ENCODE data around the gene OSBPL3.

Gene OSBPL3

GRCh38 chr7:24891311-24891735, 88.7 kb downstream of the OSBPL3 start:
- Histone ChIP-seq H3K27me3 (ENCODE audit: insufficient read depth, low read length) (no peaks in the 10 kb centered on the region), H3K4me1 (ENCODE audit: insufficient read depth, low read length) (peaks cover 11% of the 10 kb centered on the region), H3K27ac (ENCODE audit: low read depth, low read length) (no peak overlapping the region), H3K9me3 (ENCODE audit: insufficient read depth, low read depth, low read length) (no peaks in the 10 kb centered on the region), H3K4me3 (ENCODE audit: low read length) (no peak overlapping the region), H3K36me3 (ENCODE audit: insufficient read depth, low read length) (no peaks in the 10 kb centered on the region), H3K9ac (ENCODE audit: low read depth, low read length) (no peak overlapping the region)
- 93% methylated on average over 3 of the region's 3 CpGs for WGBS

GRCh38 chr7:24889611-24890010, 90.4 kb downstream of the OSBPL3 start:
- H3K4me3 ChIP-seq (ENCODE audit: low read length) = no peak overlapping the region
- WGBS = 90% methylated on average over 1 of the region's 1 CpG
- no peak overlapping the region for H3K9ac ChIP-seq (ENCODE audit: low read depth, low read length)
- H3K27ac ChIP-seq (ENCODE audit: low read depth, low read length) = no peak overlapping the region
- no peaks in the 10 kb centered on the region for H3K27me3 ChIP-seq (ENCODE audit: insufficient read depth, low read length)
- H3K36me3 ChIP-seq (ENCODE audit: insufficient read depth, low read length) = no peaks in the 10 kb centered on the region
- no peaks in the 10 kb centered on the region for H3K9me3 ChIP-seq (ENCODE audit: insufficient read depth, low read depth, low read length)
- peaks cover 11% of the 10 kb centered on the region; the same call in 1 of the 2 replicates for H3K4me1 ChIP-seq (ENCODE audit: insufficient read depth, low read length)

- Histone ChIP-seq H3K9ac (ENCODE audit: low read depth, low read length) (no peak overlapping the region), H3K27me3 (ENCODE audit: insufficient read depth, low read length) (no peaks in the 10 kb centered on the region), H3K9me3 (ENCODE audit: insufficient read depth, low read depth, low read length) (no peaks in the 10 kb centered on the region), H3K4me3 (ENCODE audit: low read length) (no peak overlapping the region), H3K36me3 (ENCODE audit: insufficient read depth, low read length) (no peaks in the 10 kb centered on the region), H3K27ac (ENCODE audit: low read depth, low read length) (no peak overlapping the region), H3K4me1 (ENCODE audit: insufficient read depth, low read length) (peaks cover 12% of the 10 kb centered on the region; the same call in 1 of the 2 replicates)
These were observed 91.3 kb downstream of the OSBPL3 start for GRCh38 chr7:24888653-24889052.

- Histone ChIP-seq H3K4me3 (ENCODE audit: low read length) (no peak overlapping the region), H3K36me3 (ENCODE audit: insufficient read depth, low read length) (no peaks in the 10 kb centered on the region), H3K27ac (ENCODE audit: low read depth, low read length) (no peak overlapping the region), H3K9ac (ENCODE audit: low read depth, low read length) (no peak overlapping the region), H3K27me3 (ENCODE audit: insufficient read depth, low read length) (no peaks in the 10 kb centered on the region), H3K9me3 (ENCODE audit: insufficient read depth, low read depth, low read length) (no peaks in the 10 kb centered on the region), H3K4me1 (ENCODE audit: insufficient read depth, low read length) (peaks cover 7% of the 10 kb centered on the region; the same call in 1 of the 2 replicates)
- 100% methylated on average over 1 of the region's 1 CpG for WGBS
These were observed 94.3 kb downstream of the OSBPL3 start for GRCh38 chr7:24885716-24886115.

- Histone ChIP-seq H3K4me3 (ENCODE audit: low read length) (no peak overlapping the region), H3K36me3 (ENCODE audit: insufficient read depth, low read length) (no peaks in the 10 kb centered on the region), H3K27ac (ENCODE audit: low read depth, low read length) (no peak overlapping the region), H3K4me1 (ENCODE audit: insufficient read depth, low read length) (peaks cover 7% of the 10 kb centered on the region; the same call in 1 of the 2 replicates), H3K9me3 (ENCODE audit: insufficient read depth, low read depth, low read length) (no peaks in the 10 kb centered on the region), H3K27me3 (ENCODE audit: insufficient read depth, low read length) (no peaks in the 10 kb centered on the region), H3K9ac (ENCODE audit: low read depth, low read length) (no peak overlapping the region)
- 94% methylated on average over 2 of the region's 2 CpGs for WGBS
These were observed 94.7 kb downstream of the OSBPL3 start for GRCh38 chr7:24885305-24885704.

- H3K9ac ChIP-seq (ENCODE audit: low read depth, low read length) = no peak overlapping the region
- 85% methylated on average over 6 of the region's 6 CpGs for WGBS
- H3K36me3 ChIP-seq (ENCODE audit: insufficient read depth, low read length) = no peaks in the 10 kb centered on the region
- no peak overlapping the region for H3K4me3 ChIP-seq (ENCODE audit: low read length)
- H3K27me3 ChIP-seq (ENCODE audit: insufficient read depth, low read length) = no peaks in the 10 kb centered on the region
- H3K9me3 ChIP-seq (ENCODE audit: insufficient read depth, low read depth, low read length) = no peaks in the 10 kb centered on the region
- no peak overlapping the region for H3K27ac ChIP-seq (ENCODE audit: low read depth, low read length)
- peaks cover 9% of the 10 kb centered on the region; the same call in 1 of the 2 replicates for H3K4me1 ChIP-seq (ENCODE audit: insufficient read depth, low read length)
These were observed 95.6 kb downstream of the OSBPL3 start for GRCh38 chr7:24884401-24884800.

GRCh38 chr7:24883622-24884013, 96.4 kb downstream of the OSBPL3 start:
- Histone ChIP-seq H3K9me3 (ENCODE audit: insufficient read depth, low read depth, low read length) (no peaks in the 10 kb centered on the region), H3K27me3 (ENCODE audit: insufficient read depth, low read length) (no peaks in the 10 kb centered on the region), H3K4me1 (ENCODE audit: insufficient read depth, low read length) (peaks cover 16% of the 10 kb centered on the region), H3K27ac (ENCODE audit: low read depth, low read length) (no peak overlapping the region), H3K36me3 (ENCODE audit: insufficient read depth, low read length) (no peaks in the 10 kb centered on the region), H3K4me3 (ENCODE audit: low read length) (no peak overlapping the region), H3K9ac (ENCODE audit: low read depth, low read length) (no peak overlapping the region)
- WGBS = 91% methylated on average over 1 of the region's 1 CpG

- WGBS = 83% methylated on average over 3 of the region's 3 CpGs
- Histone ChIP-seq H3K4me3 (ENCODE audit: low read length) (no peak overlapping the region), H3K9me3 (ENCODE audit: insufficient read depth, low read depth, low read length) (no peaks in the 10 kb centered on the region), H3K27ac (ENCODE audit: low read depth, low read length) (no peak overlapping the region), H3K27me3 (ENCODE audit: insufficient read depth, low read length) (no peaks in the 10 kb centered on the region), H3K36me3 (ENCODE audit: insufficient read depth, low read length) (no peaks in the 10 kb centered on the region), H3K4me1 (ENCODE audit: insufficient read depth, low read length) (peaks cover 21% of the 10 kb centered on the region), H3K9ac (ENCODE audit: low read depth, low read length) (no peak overlapping the region)
These were observed 96.9 kb downstream of the OSBPL3 start for GRCh38 chr7:24882989-24883621.

- Histone ChIP-seq H3K27me3 (ENCODE audit: insufficient read depth, low read length) (no peaks in the 10 kb centered on the region), H3K4me3 (ENCODE audit: low read length) (no peak overlapping the region), H3K27ac (ENCODE audit: low read depth, low read length) (no peak overlapping the region), H3K4me1 (ENCODE audit: insufficient read depth, low read length) (peaks cover 29% of the 10 kb centered on the region), H3K9ac (ENCODE audit: low read depth, low read length) (no peak overlapping the region), H3K9me3 (ENCODE audit: insufficient read depth, low read depth, low read length) (no peaks in the 10 kb centered on the region), H3K36me3 (ENCODE audit: insufficient read depth, low read length) (no peaks in the 10 kb centered on the region)
- 88% methylated on average over 4 of the region's 4 CpGs for WGBS
These were observed 98.4 kb downstream of the OSBPL3 start for GRCh38 chr7:24881623-24882022.

GRCh38 chr7:24880886-24881285, 99.1 kb downstream of the OSBPL3 start:
- Histone ChIP-seq H3K36me3 (ENCODE audit: insufficient read depth, low read length) (no peaks in the 10 kb centered on the region), H3K4me1 (ENCODE audit: insufficient read depth, low read length) (peaks cover 29% of the 10 kb centered on the region), H3K4me3 (ENCODE audit: low read length) (no peak overlapping the region), H3K27me3 (ENCODE audit: insufficient read depth, low read length) (no peaks in the 10 kb centered on the region), H3K9ac (ENCODE audit: low read depth, low read length) (no peak overlapping the region), H3K27ac (ENCODE audit: low read depth, low read length) (no peak overlapping the region), H3K9me3 (ENCODE audit: insufficient read depth, low read depth, low read length) (no peaks in the 10 kb centered on the region)

- Histone ChIP-seq H3K4me1 (ENCODE audit: insufficient read depth, low read length) (peaks cover 25% of the 10 kb centered on the region), H3K36me3 (ENCODE audit: insufficient read depth, low read length) (no peaks in the 10 kb centered on the region), H3K9ac (ENCODE audit: low read depth, low read length) (no peak overlapping the region), H3K4me3 (ENCODE audit: low read length) (no peak overlapping the region), H3K9me3 (ENCODE audit: insufficient read depth, low read depth, low read length) (no peaks in the 10 kb centered on the region), H3K27me3 (ENCODE audit: insufficient read depth, low read length) (no peaks in the 10 kb centered on the region), H3K27ac (ENCODE audit: low read depth, low read length) (no peak overlapping the region)
- WGBS = 90% methylated on average over 2 of the region's 2 CpGs
These were observed 100.7 kb downstream of the OSBPL3 start for GRCh38 chr7:24879291-24879690.

GRCh38 chr7:24877790-24878311, 102.1 kb downstream of the OSBPL3 start:
- no peaks in the 10 kb centered on the region for H3K36me3 ChIP-seq (ENCODE audit: insufficient read depth, low read length)
- H3K27me3 ChIP-seq (ENCODE audit: insufficient read depth, low read length) = no peaks in the 10 kb centered on the region
- 16% methylated on average over 4 of the region's 4 CpGs for WGBS
- no peaks in the 10 kb centered on the region for H3K9me3 ChIP-seq (ENCODE audit: insufficient read depth, low read depth, low read length)
- peaks cover 26% of the 10 kb centered on the region for H3K4me1 ChIP-seq (ENCODE audit: insufficient read depth, low read length)
- peak overlapping the region; percentile 46; the same call in 1 of the 2 replicates for H3K27ac ChIP-seq (ENCODE audit: low read depth, low read length)
- no peak overlapping the region for H3K9ac ChIP-seq (ENCODE audit: low read depth, low read length)
- no peak overlapping the region for H3K4me3 ChIP-seq (ENCODE audit: low read length)

All from HUES64 (cell line).